Glomerular endothelial cell (primary cell): ENCODE results near the gene OR2V1. TPM values are rescaled to one million over a fixed set of nuclear protein-coding genes. Genes with fewer than 3 reads are reported as not detected.

Experiments used
- DNase-seq: peaks from one replicate; pipeline ENCODE4 v3.0.0-alpha.2; 2011; ENCODE audit warnings: low read depth, low spot score; ENCODE audit errors: extremely low read depth
- total RNA-seq: library from RNA; depleted of rRNA; stranded (reverse); fragments of >200 nt; gene quantifications from 2 replicates; pipeline ENCODE4 v1.2.3, GENCODE V29; 2015

Gene OR2V1
- total RNA-seq, 1 donor from 2014 or later = not detected

- DNase-seq = no peak
Measured at GRCh38 chr5:181084621-181085195, 46.3 kb downstream of the OR2V1 start.

GRCh38 chr5:181081989-181082388, 49.0 kb downstream of the OR2V1 start:
- DNase-seq = no peak

- DNase-seq = no peak
Measured at GRCh38 chr5:181076920-181077319, 54.0 kb downstream of the OR2V1 start.

Other genes starting within 250 kb of the OR2V1 start
- gene BTNL8, start 232.0 kb downstream of the OR2V1 start, total RNA-seq = not detected in 2 replicates
- gene BTNL3, start 142.3 kb downstream of the OR2V1 start, total RNA-seq = not detected in 2 replicates
- 0.15 and 2.8 TPM in 2 replicates for gene BTNL9, start 90.9 kb downstream of the OR2V1 start, total RNA-seq
- gene OR2V2, start 16.4 kb upstream of the OR2V1 start, total RNA-seq = not detected in 2 replicates
- 2.8 and 5.3 TPM in 2 replicates for gene TRIM7, start 74.0 kb upstream of the OR2V1 start, total RNA-seq
- gene TRIM41, start 92.1 kb upstream of the OR2V1 start, total RNA-seq = 10.9 and 12.1 TPM in 2 replicates
- gene RACK1, start 112.7 kb upstream of the OR2V1 start, total RNA-seq = 2,136 and 2,867 TPM in 2 replicates
- gene TRIM52, start 130.0 kb upstream of the OR2V1 start, total RNA-seq = 4.0 and 7.1 TPM in 2 replicates
- not detected in 2 replicates for gene OR4F3, start 236.1 kb upstream of the OR2V1 start, total RNA-seq